SK-N-SH (cell line): ENCODE results near the gene CNOT4. TPM values are rescaled to one million over a fixed set of nuclear protein-coding genes. Genes with fewer than 3 reads are reported as not detected.

Source experiments
- CTCF ChIA-PET: fragments of 300-600, 350-600 bp; formaldehyde crosslinking; extraction: SDS; loops from one replicate; lab custom pipeline; 2021; lab: Yijun Ruan, JAX
- POLR2A ChIA-PET: fragments of 350-600 bp; sonication (Branson Sonifier 250); formaldehyde crosslinking; extraction: SDS; loops from one replicate; lab custom pipeline; 2020; ENCODE audit warnings: antibody characterized with exemption, inconsistent platforms; lab: Yijun Ruan, JAX
- DNase-seq: peaks from one replicate; pipeline ENCODE4 v3.0.0; 2012
- H2AFZ ChIP-seq: fragments of 200-600 bp; sonication (generic); 2 replicates; pipeline ENCODE4 v1.8.1; 2016; ENCODE audit warnings: antibody characterized with exemption, mild to moderate bottlenecking, low read depth
- H3F3A ChIP-seq: fragments of 200-600 bp; sonication (generic); replicated peaks from 2 replicates; pipeline ENCODE3; 2016; ENCODE audit warnings: antibody characterized with exemption, mild to moderate bottlenecking; ENCODE audit not compliant: insufficient read depth
- H3K27ac ChIP-seq, 2 experiments: fragments of 200-500 bp in 1 of 2; fragments of 200-600 bp in 1 of 2; sonication (Bioruptor generic) in 1 of 2; sonication (generic), shearing (Covaris generic) in 1 of 2; 2 replicates each; pipeline versions ENCODE4 v1.5.1 to v1.6.1; 2014 to 2016; ENCODE audit warnings: low read depth in 2 of 2, inconsistent platforms in 1 of 2, low read length in 1 of 2, mild to moderate bottlenecking in 1 of 2, mixed read lengths in 1 of 2
- H3K27me3 ChIP-seq: fragments of 200-600 bp; sonication (generic), shearing (Covaris generic); 2 replicates; pipeline ENCODE4 v1.6.1; 2016; ENCODE audit warnings: mixed run types; ENCODE audit not compliant: insufficient read depth
- H3K36me3 ChIP-seq, 2 experiments: fragments of 200-500 bp in 1 of 2; fragments of 200-600 bp in 1 of 2; sonication (Bioruptor generic) in 1 of 2; sonication (generic) in 1 of 2; replicated peaks in 1 of 2; 2 replicates each; pipeline versions ENCODE3 to v1.5.1; 2014 to 2016; ENCODE audit warnings: low read length in 1 of 2, mild to moderate bottlenecking in 1 of 2; ENCODE audit not compliant: insufficient read depth in 2 of 2, control insufficient read depth in 1 of 2
- H3K4me1 ChIP-seq, 2 experiments: fragments of 200-500 bp in 1 of 2; fragments of 200-600 bp in 1 of 2; sonication (Bioruptor generic) in 1 of 2; sonication (generic), shearing (Covaris generic) in 1 of 2; 2 replicates each; pipeline versions ENCODE4 v1.5.1 to v1.6.1; 2014 to 2016; ENCODE audit warnings: low read depth in 1 of 2, low read length in 1 of 2, mixed run types in 1 of 2; ENCODE audit not compliant: insufficient read depth in 2 of 2, control insufficient read depth in 1 of 2
- H3K4me2 ChIP-seq: fragments of 200-600 bp; sonication (generic), shearing (Covaris generic); 2 replicates; pipeline ENCODE4 v1.6.1; 2017; ENCODE audit warnings: mixed run types
- H3K4me3 ChIP-seq, 2 experiments: fragments of 200-500 bp in 1 of 2; fragments of 200-600 bp in 1 of 2; sonication (Bioruptor generic) in 1 of 2; sonication (generic), shearing (Covaris generic) in 1 of 2; 2 replicates each; pipeline versions ENCODE4 v1.5.1 to v1.8.1; 2014 to 2016; ENCODE audit warnings: low read depth in 2 of 2, inconsistent platforms in 1 of 2, low read length in 1 of 2, mild to moderate bottlenecking in 1 of 2, mixed read lengths in 1 of 2, moderate library complexity in 1 of 2
- H3K79me2 ChIP-seq: fragments of 200-600 bp; sonication (generic); 2 replicates; pipeline ENCODE4 v1.8.1; 2017; ENCODE audit warnings: mild to moderate bottlenecking; ENCODE audit not compliant: insufficient read depth
- H3K9ac ChIP-seq: fragments of 200-600 bp; sonication (generic); 2 replicates; pipeline ENCODE4 v1.6.1; 2017; ENCODE audit warnings: mixed run types
- H3K9me2 ChIP-seq: fragments of 200-600 bp; sonication (generic); 2 replicates; pipeline ENCODE4 v1.6.1; 2017; ENCODE audit warnings: mixed run types
- H3K9me3 ChIP-seq: fragments of 200-600 bp; sonication (generic); 2 replicates; pipeline ENCODE4 v1.6.1; 2017; ENCODE audit warnings: mixed run types, mild to moderate bottlenecking, moderate library complexity
- H4K20me1 ChIP-seq: fragments of 200-600 bp; sonication (generic); 2 replicates; pipeline ENCODE4 v1.6.1; 2017; ENCODE audit warnings: mild to moderate bottlenecking, mixed run types; ENCODE audit not compliant: insufficient read depth
- FOXJ3 ChIP-seq: sonication (generic); formaldehyde crosslinking; IDR thresholded peaks from 2 replicates; pipeline ENCODE4 v1.5.1; 2020; ENCODE audit warnings: mild to moderate bottlenecking, missing genetic modification reagents
- FOXM1 ChIP-seq: IDR thresholded peaks from 2 replicates; pipeline ENCODE4 v1.4.0; 2012; ENCODE audit warnings: low read depth, mild to moderate bottlenecking
- GATA2 ChIP-seq: sonication (generic); formaldehyde crosslinking; IDR thresholded peaks from 2 replicates; pipeline ENCODE4 v1.5.0; 2020; ENCODE audit warnings: mild to moderate bottlenecking, missing genetic modification reagents
- MXI1 ChIP-seq: IDR thresholded peaks from 2 replicates; pipeline ENCODE4 v1.6.1; 2012; ENCODE audit warnings: mild to moderate bottlenecking, low read depth, low read length, improper control_type of control experiment
- POLR2AphosphoS5 ChIP-seq: IDR thresholded peaks from 2 replicates; pipeline ENCODE4 v1.6.1; 2012; ENCODE audit warnings: low read depth, low read length
- RXRA ChIP-seq: IDR thresholded peaks from 2 replicates; pipeline ENCODE4 v1.4.0; 2012; ENCODE audit warnings: low read depth, mild to moderate bottlenecking, borderline replicate concordance
- SIN3A ChIP-seq: IDR thresholded peaks from 2 replicates; pipeline ENCODE4 v1.6.1; 2012; ENCODE audit warnings: low read depth, mild to moderate bottlenecking, low read length, moderate library complexity, borderline replicate concordance
- TAF1 ChIP-seq: IDR thresholded peaks from 2 replicates; pipeline ENCODE4 v1.6.1; 2012; ENCODE audit warnings: low read depth, mild to moderate bottlenecking, low read length, moderate library complexity, borderline replicate concordance
- WGBS: methylation state at CpG from one replicate; pipeline ENCODE4 v1.1.6; 2017; ENCODE audit warnings: low lambda C conversion rate; 5-methylcytosine and 5-hydroxymethylcytosine counted together
- polyA plus RNA-seq, 3 experiments: library from polyadenylated mRNA; depleted of rRNA; stranded (reverse); fragments of >200 nt; gene quantifications; 2 replicates each; pipeline ENCODE4 v1.2.3, GENCODE V29; 2012
- TF ChIP-seq, protein P1 (sequence below): fragments of 200-600 bp; sonication (generic); IDR thresholded peaks from 2 replicates; pipeline ENCODE4 v1.6.1; 2017; ENCODE audit warnings: antibody characterized with exemption, mild to moderate bottlenecking, moderate library complexity
- TF ChIP-seq, protein P2 (sequence below): IDR thresholded peaks from 2 replicates; pipeline ENCODE4; 2012
- TF ChIP-seq, protein P3 (sequence below): IDR thresholded peaks from 2 replicates; pipeline ENCODE4 v1.6.1; 2012; ENCODE audit warnings: mild to moderate bottlenecking, low read depth, low read length, moderate library complexity
- TF ChIP-seq, protein P4 (sequence below): fragments of 150-350 bp; IDR thresholded peaks from 2 replicates; pipeline ENCODE4 v1.6.1; 2017; ENCODE audit warnings: antibody characterized with exemption, low read length, low read depth, borderline replicate concordance

CNOT4 gene
- polyA plus RNA-seq, 1 of the 3 experiments (the other 2 are of a cell fraction): 8.0 TPM

DNA sequence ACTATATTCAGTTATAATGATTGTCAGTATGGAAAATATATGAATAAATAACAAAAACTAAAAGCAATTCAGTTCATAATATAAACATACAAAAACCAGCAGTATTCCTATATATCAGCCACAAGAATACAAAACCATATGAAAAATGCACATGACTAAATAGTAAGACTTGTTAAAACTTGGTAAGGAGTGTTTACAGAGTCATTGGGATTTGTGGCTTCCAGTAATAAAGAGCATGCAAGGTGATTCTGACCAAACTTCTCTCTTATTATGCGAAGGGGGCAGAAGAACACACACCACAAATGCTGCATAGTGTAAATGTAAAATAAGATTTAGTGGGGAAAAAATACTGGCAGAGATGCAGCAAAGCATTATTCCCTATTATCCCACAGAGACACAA lies 8.8 kb upstream of the CNOT4 start:
- ChIA-PET CTCF (interaction anchor here (1.3 kb wide), 1 partner anchor 179 kb away, joined by 3 read pairs; no protein-coding TSS in a partner anchor), POLR2A (interaction anchor here (0.5 kb wide), 1 partner anchor 147 kb away, joined by 3 read pairs; no protein-coding TSS in a partner anchor)
- DNase-seq: no peak
- Histone ChIP-seq H3K27me3 (no peaks in the 10 kb centered on the region), H3K27ac (no peak overlapping the region), H3K79me2 (no peaks in the 10 kb centered on the region), H2AFZ (no peak overlapping the region), H4K20me1 (no peaks in the 10 kb centered on the region), H3K4me1 (no peaks in the 10 kb centered on the region), H3K4me2 (no peak overlapping the region), H3K9ac (no peak overlapping the region), H3K9me3 (no peaks in the 10 kb centered on the region), H3K36me3 (no peaks in the 10 kb centered on the region), H3K9me2 (no peaks in the 10 kb centered on the region), H3K4me3 (no peak overlapping the region), H3F3A (no peaks in the 10 kb centered on the region)
- 93% methylated on average over 1 of the region's 1 CpG for WGBS
- TF ChIP-seq RXRA (no peak), GATA2 (CRISPR knock-in tag) (no peak), SIN3A (no peak), MXI1 (no peak), POLR2AphosphoS5 (no peak), FOXJ3 (CRISPR knock-in tag) (no peak), TAF1 (no peak), FOXM1 (no peak)
- TF ChIP-seq, protein P1, sequence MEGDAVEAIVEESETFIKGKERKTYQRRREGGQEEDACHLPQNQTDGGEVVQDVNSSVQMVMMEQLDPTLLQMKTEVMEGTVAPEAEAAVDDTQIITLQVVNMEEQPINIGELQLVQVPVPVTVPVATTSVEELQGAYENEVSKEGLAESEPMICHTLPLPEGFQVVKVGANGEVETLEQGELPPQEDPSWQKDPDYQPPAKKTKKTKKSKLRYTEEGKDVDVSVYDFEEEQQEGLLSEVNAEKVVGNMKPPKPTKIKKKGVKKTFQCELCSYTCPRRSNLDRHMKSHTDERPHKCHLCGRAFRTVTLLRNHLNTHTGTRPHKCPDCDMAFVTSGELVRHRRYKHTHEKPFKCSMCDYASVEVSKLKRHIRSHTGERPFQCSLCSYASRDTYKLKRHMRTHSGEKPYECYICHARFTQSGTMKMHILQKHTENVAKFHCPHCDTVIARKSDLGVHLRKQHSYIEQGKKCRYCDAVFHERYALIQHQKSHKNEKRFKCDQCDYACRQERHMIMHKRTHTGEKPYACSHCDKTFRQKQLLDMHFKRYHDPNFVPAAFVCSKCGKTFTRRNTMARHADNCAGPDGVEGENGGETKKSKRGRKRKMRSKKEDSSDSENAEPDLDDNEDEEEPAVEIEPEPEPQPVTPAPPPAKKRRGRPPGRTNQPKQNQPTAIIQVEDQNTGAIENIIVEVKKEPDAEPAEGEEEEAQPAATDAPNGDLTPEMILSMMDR: no peak
- TF ChIP-seq, protein P2, sequence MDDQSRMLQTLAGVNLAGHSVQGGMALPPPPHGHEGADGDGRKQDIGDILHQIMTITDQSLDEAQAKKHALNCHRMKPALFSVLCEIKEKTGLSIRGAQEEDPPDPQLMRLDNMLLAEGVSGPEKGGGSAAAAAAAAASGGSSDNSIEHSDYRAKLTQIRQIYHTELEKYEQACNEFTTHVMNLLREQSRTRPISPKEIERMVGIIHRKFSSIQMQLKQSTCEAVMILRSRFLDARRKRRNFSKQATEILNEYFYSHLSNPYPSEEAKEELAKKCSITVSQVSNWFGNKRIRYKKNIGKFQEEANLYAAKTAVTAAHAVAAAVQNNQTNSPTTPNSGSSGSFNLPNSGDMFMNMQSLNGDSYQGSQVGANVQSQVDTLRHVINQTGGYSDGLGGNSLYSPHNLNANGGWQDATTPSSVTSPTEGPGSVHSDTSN: no peak
- TF ChIP-seq, protein P3, sequence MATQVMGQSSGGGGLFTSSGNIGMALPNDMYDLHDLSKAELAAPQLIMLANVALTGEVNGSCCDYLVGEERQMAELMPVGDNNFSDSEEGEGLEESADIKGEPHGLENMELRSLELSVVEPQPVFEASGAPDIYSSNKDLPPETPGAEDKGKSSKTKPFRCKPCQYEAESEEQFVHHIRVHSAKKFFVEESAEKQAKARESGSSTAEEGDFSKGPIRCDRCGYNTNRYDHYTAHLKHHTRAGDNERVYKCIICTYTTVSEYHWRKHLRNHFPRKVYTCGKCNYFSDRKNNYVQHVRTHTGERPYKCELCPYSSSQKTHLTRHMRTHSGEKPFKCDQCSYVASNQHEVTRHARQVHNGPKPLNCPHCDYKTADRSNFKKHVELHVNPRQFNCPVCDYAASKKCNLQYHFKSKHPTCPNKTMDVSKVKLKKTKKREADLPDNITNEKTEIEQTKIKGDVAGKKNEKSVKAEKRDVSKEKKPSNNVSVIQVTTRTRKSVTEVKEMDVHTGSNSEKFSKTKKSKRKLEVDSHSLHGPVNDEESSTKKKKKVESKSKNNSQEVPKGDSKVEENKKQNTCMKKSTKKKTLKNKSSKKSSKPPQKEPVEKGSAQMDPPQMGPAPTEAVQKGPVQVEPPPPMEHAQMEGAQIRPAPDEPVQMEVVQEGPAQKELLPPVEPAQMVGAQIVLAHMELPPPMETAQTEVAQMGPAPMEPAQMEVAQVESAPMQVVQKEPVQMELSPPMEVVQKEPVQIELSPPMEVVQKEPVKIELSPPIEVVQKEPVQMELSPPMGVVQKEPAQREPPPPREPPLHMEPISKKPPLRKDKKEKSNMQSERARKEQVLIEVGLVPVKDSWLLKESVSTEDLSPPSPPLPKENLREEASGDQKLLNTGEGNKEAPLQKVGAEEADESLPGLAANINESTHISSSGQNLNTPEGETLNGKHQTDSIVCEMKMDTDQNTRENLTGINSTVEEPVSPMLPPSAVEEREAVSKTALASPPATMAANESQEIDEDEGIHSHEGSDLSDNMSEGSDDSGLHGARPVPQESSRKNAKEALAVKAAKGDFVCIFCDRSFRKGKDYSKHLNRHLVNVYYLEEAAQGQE: no peak
- TF ChIP-seq, protein P4, sequence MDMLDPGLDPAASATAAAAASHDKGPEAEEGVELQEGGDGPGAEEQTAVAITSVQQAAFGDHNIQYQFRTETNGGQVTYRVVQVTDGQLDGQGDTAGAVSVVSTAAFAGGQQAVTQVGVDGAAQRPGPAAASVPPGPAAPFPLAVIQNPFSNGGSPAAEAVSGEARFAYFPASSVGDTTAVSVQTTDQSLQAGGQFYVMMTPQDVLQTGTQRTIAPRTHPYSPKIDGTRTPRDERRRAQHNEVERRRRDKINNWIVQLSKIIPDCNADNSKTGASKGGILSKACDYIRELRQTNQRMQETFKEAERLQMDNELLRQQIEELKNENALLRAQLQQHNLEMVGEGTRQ: no peak
